NCI-H774 (cell line): ENCODE measurements around the gene RALGPS1.

Source experiments
- DNase-seq: peaks from one replicate; lab custom pipeline; 2025; lab: John Stamatoyannopoulos, UW

The RALGPS1 gene

DNA sequence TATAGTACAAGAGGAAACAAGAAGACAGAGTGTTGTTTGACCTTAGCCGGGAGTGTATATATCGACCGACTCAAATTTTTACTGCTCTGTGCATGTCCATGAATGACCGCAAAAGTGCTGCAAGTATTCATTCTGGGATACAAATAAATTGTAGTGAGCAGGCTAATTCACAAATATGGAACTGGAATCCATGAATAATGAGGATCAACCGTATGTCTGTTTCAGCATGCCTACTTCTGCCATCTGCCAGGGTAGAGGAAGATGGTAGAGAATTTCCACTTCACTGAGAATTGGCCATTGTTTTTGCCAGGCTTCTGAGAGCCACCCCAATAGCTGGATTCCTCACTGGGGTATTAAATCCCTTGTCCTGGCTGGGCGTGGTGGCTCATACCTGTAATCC is 8.5 kb upstream of the RALGPS1 start:
- DNase-seq = no peak

GRCh38 chr9:126907058-126907457 is 7.5 kb upstream of the RALGPS1 start:
- DNase-seq = no peak

GRCh38 chr9:126915281-126915816 is 767 bp downstream of the RALGPS1 start:
- DNase-seq = peak; percentile 85

GRCh38 chr9:126915846-126916543 is 1.4 kb downstream of the RALGPS1 start:
- DNase-seq = no peak

- no peak for DNase-seq
Observed at GRCh38 chr9:126916909-126917308, 2.3 kb downstream of the RALGPS1 start.

- no peak for DNase-seq
Observed at GRCh38 chr9:126919193-126919592, 4.6 kb downstream of the RALGPS1 start.

GRCh38 chr9:126925876-126926275 is 11.3 kb downstream of the RALGPS1 start:
- no peak for DNase-seq

DNA sequence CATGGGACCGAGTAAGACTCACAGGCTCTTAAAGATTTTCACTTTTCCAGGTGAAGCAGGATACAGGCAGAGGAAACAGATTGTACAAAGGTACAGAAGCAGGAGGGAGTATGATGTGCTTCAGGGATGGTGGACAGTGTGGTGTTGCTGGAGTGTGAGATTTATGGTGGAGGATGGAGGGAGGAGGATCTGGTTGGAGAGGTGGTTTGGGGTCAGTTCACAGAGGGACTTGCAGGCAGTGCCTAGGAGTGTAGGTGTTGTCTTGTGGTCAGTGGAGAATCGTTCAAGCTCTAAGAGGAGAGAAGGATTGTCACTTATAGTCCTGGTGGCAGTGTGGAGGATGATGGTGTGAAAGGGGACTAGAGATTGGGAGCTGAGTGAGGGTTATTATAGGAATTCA is 11.8 kb downstream of the RALGPS1 start:
- DNase-seq = no peak

- DNase-seq = peak; percentile 14
Observed at GRCh38 chr9:126927419-126927818, 12.8 kb downstream of the RALGPS1 start.

GRCh38 chr9:126932871-126933321 is 18.3 kb downstream of the RALGPS1 start:
- no peak for DNase-seq

GRCh38 chr9:126933334-126933980 is 18.9 kb downstream of the RALGPS1 start:
- DNase-seq = no peak

- no peak for DNase-seq
Observed at GRCh38 chr9:126934441-126934840, 19.9 kb downstream of the RALGPS1 start.

DNA sequence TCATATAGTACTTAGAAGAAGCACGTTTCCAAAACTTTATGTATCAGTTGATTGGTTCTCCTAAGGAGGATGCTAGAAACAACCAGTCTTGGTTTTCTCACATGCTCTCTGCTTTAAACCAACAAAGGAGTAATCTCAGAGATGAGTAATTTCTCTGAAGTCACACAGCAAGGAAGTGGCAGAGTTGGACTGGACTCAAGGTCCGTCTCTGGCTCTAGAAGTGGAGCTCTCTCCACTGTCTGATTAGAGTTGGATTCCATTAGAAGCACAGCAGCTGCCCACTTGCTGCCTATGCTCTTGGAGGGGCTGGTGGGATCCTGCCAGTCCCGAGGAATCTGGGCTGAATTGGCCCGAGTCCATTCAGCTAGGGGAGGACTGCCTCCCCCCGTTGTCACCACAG is 21.0 kb downstream of the RALGPS1 start:
- DNase-seq = no peak

DNA sequence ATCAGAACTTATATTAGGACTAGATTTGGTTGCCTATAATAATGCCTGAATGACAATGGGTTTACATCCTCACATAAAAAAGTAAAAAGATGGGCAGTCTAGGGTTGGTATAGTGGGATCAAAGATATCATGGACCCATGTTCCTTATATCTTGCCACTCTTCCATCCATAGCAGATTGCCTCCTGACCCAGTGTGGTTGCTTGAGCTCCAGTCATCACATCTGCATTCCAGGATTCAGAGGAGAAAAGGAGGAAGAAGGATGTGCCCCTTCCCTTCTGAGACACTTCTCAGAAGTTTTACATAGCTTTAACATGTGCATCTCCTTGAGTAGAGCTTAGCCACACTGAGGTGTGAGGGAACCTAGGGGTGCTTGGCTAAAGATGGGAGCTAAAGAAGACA is 22.9 kb downstream of the RALGPS1 start:
- no peak for DNase-seq

DNA sequence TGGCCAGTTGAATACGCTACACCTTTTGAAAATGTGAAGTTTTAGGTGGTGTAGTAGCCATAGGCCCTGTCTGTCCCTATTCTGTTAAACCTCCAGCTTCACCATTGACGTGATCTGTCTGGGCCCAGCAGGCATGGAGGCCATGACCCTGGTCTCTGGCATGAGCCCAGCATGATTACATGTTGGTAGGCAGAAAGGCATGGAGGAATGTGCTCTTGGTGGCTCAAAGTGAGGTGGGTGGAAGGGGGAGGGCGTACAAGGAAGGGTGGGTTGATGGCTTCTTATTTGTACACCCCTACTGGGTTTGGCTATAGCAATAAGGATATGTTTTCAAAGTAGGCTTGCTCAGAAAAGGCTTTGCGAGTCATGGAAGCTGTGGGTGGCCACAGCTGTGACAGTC is 23.7 kb downstream of the RALGPS1 start:
- DNase-seq = no peak

DNA sequence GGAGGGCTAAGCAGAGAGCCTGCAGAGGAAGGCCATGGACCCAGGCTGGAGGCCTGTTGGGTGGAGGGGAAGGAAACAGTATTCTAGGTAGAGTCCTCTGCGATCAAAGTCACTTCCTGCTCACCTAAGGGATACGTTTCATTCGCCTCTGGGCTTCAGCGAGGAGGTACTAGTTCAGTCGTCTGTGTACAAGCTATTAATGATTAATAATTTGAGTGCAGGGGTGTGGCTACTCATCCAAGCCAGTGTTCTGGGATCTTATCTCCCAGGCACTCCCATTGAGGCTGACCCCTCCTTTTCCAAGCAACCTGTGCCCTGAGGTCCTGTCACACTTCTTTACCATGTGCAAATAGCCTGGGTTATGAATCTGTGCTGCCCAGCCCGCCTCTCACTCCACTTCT is 25.2 kb downstream of the RALGPS1 start:
- no peak for DNase-seq

GRCh38 chr9:126942399-126942798 is 27.8 kb downstream of the RALGPS1 start:
- DNase-seq = no peak

DNA sequence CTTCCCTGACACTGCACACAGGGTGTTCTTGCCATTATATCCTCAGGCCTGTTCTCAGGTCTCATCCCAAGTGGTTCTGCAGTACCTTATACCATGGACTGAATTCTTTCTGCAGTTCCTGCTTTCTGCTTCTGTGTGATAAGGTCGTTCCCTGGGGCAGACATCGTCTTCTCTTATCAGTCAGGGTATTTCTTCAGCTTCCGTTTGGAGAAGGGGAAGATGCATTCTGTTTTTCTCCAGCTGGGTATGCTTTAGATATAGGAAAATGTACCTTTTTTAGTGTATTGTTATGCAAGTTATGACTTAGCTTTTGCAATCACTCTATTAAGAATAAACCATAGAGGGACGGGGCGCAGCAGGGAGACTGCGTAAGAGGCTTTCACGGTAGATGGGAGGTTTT is 31.1 kb downstream of the RALGPS1 start:
- no peak for DNase-seq

DNA sequence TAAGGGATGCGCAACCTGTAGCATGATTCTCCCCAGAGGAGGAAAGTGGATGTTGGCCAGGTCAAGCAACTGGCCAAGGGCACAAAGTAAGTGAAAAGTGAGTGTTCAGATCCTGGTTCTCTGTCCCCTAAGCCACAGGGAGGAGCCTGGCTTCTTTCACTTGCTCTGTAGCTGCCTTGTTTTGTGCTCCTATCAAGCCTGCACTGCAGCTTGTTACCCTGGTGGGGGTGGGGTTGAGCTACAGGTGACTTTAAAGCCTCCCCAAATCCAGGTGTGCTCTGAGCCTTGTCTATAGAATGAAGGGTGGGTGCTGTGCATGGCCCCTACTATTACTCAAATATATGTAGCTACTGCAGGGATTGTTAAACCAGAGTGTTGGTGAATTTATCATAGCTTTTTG is 32.9 kb downstream of the RALGPS1 start:
- no peak for DNase-seq

GRCh38 chr9:126952205-126952977 is 37.8 kb downstream of the RALGPS1 start:
- DNase-seq = no peak

DNA sequence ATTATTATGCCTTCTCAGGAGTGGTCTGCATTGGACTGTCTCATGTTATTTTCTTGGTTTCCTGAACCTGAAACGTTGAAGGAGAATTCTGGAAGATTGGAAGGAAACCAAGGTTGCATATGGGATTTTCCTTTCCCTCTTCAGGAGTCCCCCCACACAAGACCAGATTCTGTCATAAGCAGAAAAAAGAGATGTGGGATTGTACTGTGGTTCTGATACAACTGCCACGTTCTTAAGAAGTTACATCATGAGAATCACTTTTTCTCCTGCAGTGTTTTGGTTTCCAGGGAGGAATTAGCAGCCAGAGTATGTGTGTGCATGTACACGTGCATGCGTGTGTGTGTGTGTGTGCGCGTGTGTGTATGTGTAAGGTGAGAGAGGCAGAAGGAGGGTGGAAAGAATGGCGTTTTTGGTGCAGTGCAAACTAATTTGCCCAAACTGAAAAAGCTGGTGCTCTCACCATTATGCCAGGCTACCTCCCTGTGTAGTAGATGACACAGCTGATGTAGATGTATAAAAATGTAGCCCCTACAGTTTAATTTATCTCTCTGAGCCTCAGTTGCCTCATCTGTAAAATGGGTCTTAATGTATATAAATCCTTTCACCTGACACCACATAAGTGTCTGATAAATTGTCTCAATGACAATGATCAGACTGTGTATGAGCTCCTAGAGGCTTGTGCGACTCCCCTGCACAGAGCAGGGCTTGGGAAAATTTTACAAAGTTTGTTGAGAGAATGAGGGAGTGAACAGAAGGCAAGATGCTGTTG is 38.6 kb downstream of the RALGPS1 start:
- no peak for DNase-seq

- no peak for DNase-seq
Observed at GRCh38 chr9:126955811-126956210, 41.2 kb downstream of the RALGPS1 start.
